Endothelial cell of umbilical vein (primary cell): ENCODE results near the gene IRX5. TPM values are rescaled to one million over a fixed set of nuclear protein-coding genes. Genes with fewer than 3 reads are reported as not detected.

Experiments
- BruUV-seq: library from RNA; stranded (reverse); fragments of 400-500 nt; replicated peaks from 2 replicates; lab custom pipeline; 2021; lab: Mats Ljungman, UMichigan
- CTCF ChIA-PET: fragments of 300-600, 350-600 bp; sonication (Branson Sonifier 250); formaldehyde crosslinking; loops from one replicate; lab custom pipeline; 2021; ENCODE audit warnings: antibody characterized with exemption, inconsistent platforms; lab: Charles Lee
- POLR2A ChIA-PET: fragments of 300-600, 350-600 bp; sonication (Branson Sonifier 250); formaldehyde crosslinking; loops from one replicate; lab custom pipeline; 2021; ENCODE audit warnings: antibody characterized with exemption, inconsistent platforms; lab: Charles Lee
- DNase-seq: peaks from one replicate; pipeline ENCODE4 v3.0.0-alpha.2; 2011; ENCODE audit warnings: low read depth, low spot score
- FAIRE-seq: peaks from 2 replicates; lab custom pipeline; 2011; peaks lifted over from hg19 to GRCh38; lab: Jason Lieb, UNC
- H2AFZ ChIP-seq: 2 replicates; pipeline ENCODE4 v1.6.0; 2012; ENCODE audit warnings: low read depth, low read length, control low read depth, inconsistent platforms
- H3K27ac ChIP-seq: 2 replicates; pipeline ENCODE4 v1.5.1; 2011; ENCODE audit warnings: low read depth, mild to moderate bottlenecking, control low read depth, low read length, moderate library complexity; ENCODE audit not compliant: insufficient read depth
- H3K27me3 ChIP-seq, 2 experiments: 2 replicates each; pipeline versions ENCODE4 v1.6.0 to v1.6.1; 2011; ENCODE audit warnings: low read length in 2 of 2, mixed read lengths in 1 of 2; ENCODE audit not compliant: control insufficient read depth in 2 of 2, insufficient read depth in 2 of 2
- H3K36me3 ChIP-seq, 2 experiments: 2 replicates in 1 of 2; 3 replicates in 1 of 2; pipeline ENCODE4 v1.5.1; 2011; ENCODE audit warnings: low read length in 2 of 2, mild to moderate bottlenecking in 1 of 2, moderate library complexity in 1 of 2; ENCODE audit not compliant: control insufficient read depth in 2 of 2, insufficient read depth in 2 of 2; ENCODE audit errors: extremely low read depth in 1 of 2
- H3K4me1 ChIP-seq: 3 replicates; pipeline ENCODE4 v1.5.1; 2011; ENCODE audit warnings: mild to moderate bottlenecking, low read length; ENCODE audit not compliant: control insufficient read depth, insufficient read depth; ENCODE audit errors: extremely low read depth
- H3K4me2 ChIP-seq: 2 replicates; pipeline ENCODE4 v1.6.1; 2011; ENCODE audit warnings: low read length, control low read depth, mixed read lengths; ENCODE audit not compliant: insufficient read depth
- H3K4me3 ChIP-seq, 3 experiments: fragments of 200-600 bp in 1 of 3; sonication (generic), shearing (Covaris generic) in 1 of 3; replicated peaks in 1 of 3; 2 replicates each; pipeline ENCODE4 v1.5.1; 2011 to 2016; ENCODE audit warnings: control low read depth in 3 of 3, low read length in 3 of 3, mild to moderate bottlenecking in 2 of 3, inconsistent platforms in 1 of 3, low read depth in 1 of 3, moderate library complexity in 1 of 3; ENCODE audit not compliant: insufficient read depth in 1 of 3
- H3K79me2 ChIP-seq: 2 replicates; pipeline ENCODE4 v1.6.0; 2012; ENCODE audit warnings: low read length, inconsistent platforms; ENCODE audit not compliant: control insufficient read depth, insufficient read depth
- H3K9ac ChIP-seq: replicated peaks from 2 replicates; pipeline ENCODE3; 2011; ENCODE audit warnings: low read length, control low read depth; ENCODE audit not compliant: insufficient read depth; ENCODE audit errors: extremely low read depth
- H3K9me1 ChIP-seq: replicated peaks from 3 replicates; pipeline ENCODE4 v1.6.0; 2011; ENCODE audit warnings: mild to moderate bottlenecking, low read length; ENCODE audit not compliant: control insufficient read depth, insufficient read depth; ENCODE audit errors: extremely low read depth
- H3K9me3 ChIP-seq: replicated peaks from 2 replicates; pipeline ENCODE4 v1.5.1; 2012; ENCODE audit warnings: low read length, inconsistent platforms; ENCODE audit not compliant: control insufficient read depth, insufficient read depth
- H4K20me1 ChIP-seq: replicated peaks from 2 replicates; pipeline ENCODE3; 2011; ENCODE audit warnings: mild to moderate bottlenecking, low read length; ENCODE audit not compliant: control insufficient read depth, insufficient read depth; ENCODE audit errors: extremely low read depth
- EZH2 ChIP-seq: IDR thresholded peaks from 2 replicates; pipeline ENCODE4 v1.6.1; 2012; ENCODE audit warnings: borderline replicate concordance, low read depth, mild to moderate bottlenecking, moderate library complexity, low read length, inconsistent platforms; ENCODE audit not compliant: severe bottlenecking
- FOS ChIP-seq: IDR thresholded peaks from 2 replicates; pipeline ENCODE4 v1.6.1; 2011; ENCODE audit warnings: mild to moderate bottlenecking, low read length, moderate library complexity, borderline replicate concordance; ENCODE audit not compliant: insufficient read depth
- GATA2 ChIP-seq: IDR thresholded peaks from 2 replicates; pipeline ENCODE4 v1.7.0; 2011; ENCODE audit warnings: low read depth, mild to moderate bottlenecking, moderate library complexity, mixed read lengths, low read length; ENCODE audit not compliant: insufficient read length, insufficient read depth
- JUN ChIP-seq: IDR thresholded peaks from 2 replicates; pipeline ENCODE4 v1.6.1; 2011; ENCODE audit warnings: borderline replicate concordance, low read depth; ENCODE audit not compliant: insufficient read length, insufficient read depth
- MYC ChIP-seq: IDR thresholded peaks from one replicate; pipeline ENCODE4 v1.6.1; 2011; ENCODE audit warnings: mild to moderate bottlenecking, low read depth, low read length
- POLR2A ChIP-seq: IDR thresholded peaks from 2 replicates; pipeline ENCODE4 v1.6.1; 2012; ENCODE audit warnings: low read depth, mild to moderate bottlenecking, control low read depth, low read length
- POLR2AphosphoS5 ChIP-seq: IDR thresholded peaks from 2 replicates; pipeline ENCODE4 v1.6.1; 2012; ENCODE audit warnings: low read depth, mild to moderate bottlenecking, control low read depth, low read length, moderate library complexity; ENCODE audit not compliant: insufficient read depth
- dilution Hi-C: fragments of 300-500 bp; cut with MboI; formaldehyde crosslinking; loops from one replicate; pipeline ENCODE4 v1.15.0; 2019; ENCODE audit warnings: low sequenced_read_pairs; ENCODE audit not compliant: extremely low pct_ligation_motif_present
- intact Hi-C: fragments of 100-400 bp; cut with micrococcal nuclease; formaldehyde crosslinking; loops from one replicate; pipeline ENCODE4 v1.10.0; 2022
- polyA plus RNA-seq, 4 experiments: library from polyadenylated mRNA; depleted of rRNA in 3 of 4; stranded (reverse) in 3 of 4; unstranded in 1 of 4; fragments of >200 nt; gene quantifications; 2 replicates each; pipeline versions ENCODE4 v1.2.1 to v1.2.3, GENCODE V29; 2011 to 2012; ENCODE audit warnings: missing spikeins in 1 of 4
- total RNA-seq: library from RNA; stranded (reverse); gene quantifications from 2 replicates; pipeline ENCODE4 v1.2.3, GENCODE V29; 2021
- TF ChIP-seq, protein P1 (sequence below): IDR thresholded peaks from 2 replicates; pipeline ENCODE4 v1.6.1; 2011; ENCODE audit not compliant: insufficient read depth, insufficient read length
- TF ChIP-seq, protein P2 (sequence below), 2 donors: IDR thresholded peaks; 1 replicate in 1 of 2; 2 replicates in 1 of 2; pipeline ENCODE4 v1.5.1; 2011; ENCODE audit warnings: low read length in 2 of 2, mild to moderate bottlenecking in 2 of 2, moderate library complexity in 2 of 2, control low read depth in 1 of 2, inconsistent platforms in 1 of 2, low read depth in 1 of 2; ENCODE audit not compliant: insufficient read depth in 1 of 2; ENCODE audit errors: extremely low read depth in 1 of 2

IRX5 gene
- total and polyA plus RNA-seq, 2 donors (not counting 3 experiments of a cell fraction or from before 2014, with no cell fraction given): not detected

DNA sequence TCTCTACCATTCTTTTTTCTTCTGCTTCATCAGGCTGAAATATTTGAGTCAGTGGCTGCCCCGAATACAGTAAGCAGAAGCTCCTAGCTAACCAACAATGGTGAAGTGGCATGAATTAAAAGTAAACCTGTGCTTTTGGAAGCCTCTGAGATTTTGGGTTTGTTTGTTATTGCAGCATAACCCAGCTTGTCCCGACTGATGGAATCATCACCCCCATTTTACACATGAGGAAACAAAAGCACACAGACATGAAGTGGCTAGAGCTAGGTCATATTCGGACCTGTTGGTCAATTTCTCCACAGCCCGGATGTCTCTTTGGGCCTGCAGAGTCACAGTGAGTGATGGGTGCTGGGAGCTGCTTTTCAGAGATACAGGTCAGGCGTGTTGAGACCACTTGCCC, 39.4 kb downstream of the IRX5 start:
- no peaks in the 10 kb centered on the region for H3K9me1 ChIP-seq
- no peaks in the 10 kb centered on the region for H4K20me1 ChIP-seq
- dilution Hi-C loops (no loop called here), intact Hi-C loops (no loop called here)
- H3K79me2 ChIP-seq: no peaks in the 10 kb centered on the region
- TF ChIP-seq FOS (no peak), MYC (no peak), JUN (no peak), GATA2 (no peak), POLR2AphosphoS5 (no peak), POLR2A (no peak), EZH2 (no peak)
- TF ChIP-seq, protein P1, sequence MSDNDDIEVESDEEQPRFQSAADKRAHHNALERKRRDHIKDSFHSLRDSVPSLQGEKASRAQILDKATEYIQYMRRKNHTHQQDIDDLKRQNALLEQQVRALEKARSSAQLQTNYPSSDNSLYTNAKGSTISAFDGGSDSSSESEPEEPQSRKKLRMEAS: no peak
- TF ChIP-seq, protein P2, sequence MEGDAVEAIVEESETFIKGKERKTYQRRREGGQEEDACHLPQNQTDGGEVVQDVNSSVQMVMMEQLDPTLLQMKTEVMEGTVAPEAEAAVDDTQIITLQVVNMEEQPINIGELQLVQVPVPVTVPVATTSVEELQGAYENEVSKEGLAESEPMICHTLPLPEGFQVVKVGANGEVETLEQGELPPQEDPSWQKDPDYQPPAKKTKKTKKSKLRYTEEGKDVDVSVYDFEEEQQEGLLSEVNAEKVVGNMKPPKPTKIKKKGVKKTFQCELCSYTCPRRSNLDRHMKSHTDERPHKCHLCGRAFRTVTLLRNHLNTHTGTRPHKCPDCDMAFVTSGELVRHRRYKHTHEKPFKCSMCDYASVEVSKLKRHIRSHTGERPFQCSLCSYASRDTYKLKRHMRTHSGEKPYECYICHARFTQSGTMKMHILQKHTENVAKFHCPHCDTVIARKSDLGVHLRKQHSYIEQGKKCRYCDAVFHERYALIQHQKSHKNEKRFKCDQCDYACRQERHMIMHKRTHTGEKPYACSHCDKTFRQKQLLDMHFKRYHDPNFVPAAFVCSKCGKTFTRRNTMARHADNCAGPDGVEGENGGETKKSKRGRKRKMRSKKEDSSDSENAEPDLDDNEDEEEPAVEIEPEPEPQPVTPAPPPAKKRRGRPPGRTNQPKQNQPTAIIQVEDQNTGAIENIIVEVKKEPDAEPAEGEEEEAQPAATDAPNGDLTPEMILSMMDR (IDR thresholded peaks at IDR 0.05; ENCODE audit: extremely low read depth in 1 of 2, insufficient read depth in 1 of 2, low read depth in 1 of 2, low read length in 2 of 2): no peak
- H3K27me3 ChIP-seq: no peaks in the 10 kb centered on the region
- no TSS peak for BruUV-seq
- H3K27ac ChIP-seq: no peak overlapping the region
- H3K4me2 ChIP-seq: no peak overlapping the region
- no peak overlapping the region for H3K4me3 ChIP-seq
- H3K36me3 ChIP-seq: no peaks in the 10 kb centered on the region
- POLR2A ChIA-PET: no interaction called here
- DNase-seq (no peak), FAIRE-seq (no peak)
- H3K4me1 ChIP-seq: no peaks in the 10 kb centered on the region
- no peak overlapping the region for H3K9ac ChIP-seq
- H2AFZ ChIP-seq: no peak overlapping the region
- no peaks in the 10 kb centered on the region for H3K9me3 ChIP-seq
- CTCF ChIA-PET: interaction anchor here (0.6 to 1.2 kb wide), 2 partner anchors 11 to 81 kb away, joined by 3 read pairs; no protein-coding TSS in a partner anchor
